IPS DF 6.9 (cell line): Measurements from ENCODE around the gene PDE7B.

Source experiments
- DNase-seq: peaks from one replicate; pipeline ENCODE4 v3.0.0-alpha.2; 2013; ENCODE audit warnings: low read depth, low spot score
- H3K27ac ChIP-seq: one replicate; pipeline ENCODE4 v1.5.1; 2013; ENCODE audit warnings: low read length, control low read depth
- H3K27me3 ChIP-seq: 2 replicates; pipeline ENCODE4 v1.6.1; 2013; ENCODE audit warnings: mild to moderate bottlenecking, low read length; ENCODE audit not compliant: control insufficient read depth, insufficient read depth
- H3K36me3 ChIP-seq: 2 replicates; pipeline ENCODE4 v1.6.1; 2013; ENCODE audit warnings: low read length; ENCODE audit not compliant: control insufficient read depth, insufficient read depth
- H3K4me1 ChIP-seq: 2 replicates; pipeline ENCODE4 v1.6.1; 2013; ENCODE audit warnings: low read length; ENCODE audit not compliant: control insufficient read depth, insufficient read depth
- H3K4me3 ChIP-seq: 2 replicates; pipeline ENCODE4 v1.5.1; 2013; ENCODE audit warnings: mild to moderate bottlenecking, low read length
- H3K9me3 ChIP-seq: 2 replicates; pipeline ENCODE4 v1.6.1; 2013; ENCODE audit warnings: low read length, inconsistent platforms; ENCODE audit not compliant: control insufficient read depth, insufficient read depth
- WGBS: extraction: QIAGEN DNeasy Blood & Tissue Kit; methylation state at CpG from one replicate; pipeline ENCODE4 v1.1.7; 2013; ENCODE audit warnings: mixed read lengths, missing lambda C conversion rate; ENCODE audit not compliant: insufficient read length, insufficient coverage; 5-methylcytosine and 5-hydroxymethylcytosine counted together

Gene PDE7B

GRCh38 chr6:135946674-135947073, 95.2 kb downstream of the PDE7B start:
- H3K27ac ChIP-seq, result no peak overlapping the region
- no peaks in the 10 kb centered on the region for H3K9me3 ChIP-seq
- no peaks in the 10 kb centered on the region for H3K4me1 ChIP-seq
- no peaks in the 10 kb centered on the region for H3K27me3 ChIP-seq
- H3K36me3 ChIP-seq, result no peaks in the 10 kb centered on the region
- H3K4me3 ChIP-seq, result no peak overlapping the region
- WGBS, result no CpG with 5 or more reads among the region's 3 CpGs
- no peak for DNase-seq

- Histone ChIP-seq H3K4me1 (no peaks in the 10 kb centered on the region), H3K36me3 (no peaks in the 10 kb centered on the region), H3K4me3 (no peak overlapping the region), H3K27me3 (no peaks in the 10 kb centered on the region), H3K9me3 (no peaks in the 10 kb centered on the region), H3K27ac (no peak overlapping the region)
- no CpG with 5 or more reads among the region's 7 CpGs for WGBS
- no peak for DNase-seq
Observed at GRCh38 chr6:135950669-135951068, 99.2 kb downstream of the PDE7B start.

GRCh38 chr6:135951169-135951568, 99.7 kb downstream of the PDE7B start:
- no peak overlapping the region for H3K4me3 ChIP-seq

GRCh38 chr6:135953818-135954217, 102.3 kb downstream of the PDE7B start:
- Histone ChIP-seq H3K4me3 (no peak overlapping the region), H3K4me1 (no peaks in the 10 kb centered on the region), H3K36me3 (no peaks in the 10 kb centered on the region), H3K9me3 (no peaks in the 10 kb centered on the region), H3K27ac (no peak overlapping the region), H3K27me3 (no peaks in the 10 kb centered on the region)
- 100% methylated on average over 2 of the region's 5 CpGs for WGBS
- DNase-seq, result no peak

More at GRCh38 chr6:135951169-135951568, 99.7 kb downstream of the PDE7B start:
- no peak for DNase-seq
- H3K27ac ChIP-seq, result no peak overlapping the region
- no peaks in the 10 kb centered on the region for H3K4me1 ChIP-seq
- H3K9me3 ChIP-seq, result no peaks in the 10 kb centered on the region
- H3K36me3 ChIP-seq, result no peaks in the 10 kb centered on the region
- WGBS, result no CpG with 5 or more reads among the region's 1 CpG
- H3K27me3 ChIP-seq, result no peaks in the 10 kb centered on the region

- DNase-seq, result no peak
- no peaks in the 10 kb centered on the region for H3K9me3 ChIP-seq
- no peak overlapping the region for H3K27ac ChIP-seq
- no peak overlapping the region for H3K4me3 ChIP-seq
- no peaks in the 10 kb centered on the region for H3K36me3 ChIP-seq
- no peaks in the 10 kb centered on the region for H3K4me1 ChIP-seq
- no CpG with 5 or more reads among the region's 3 CpGs for WGBS
- no peaks in the 10 kb centered on the region for H3K27me3 ChIP-seq
Observed at GRCh38 chr6:135955099-135955498, 103.6 kb downstream of the PDE7B start.

GRCh38 chr6:135962731-135963130, 111.2 kb downstream of the PDE7B start:
- DNase-seq, result no peak
- no CpG with 5 or more reads among the region's 2 CpGs for WGBS
- Histone ChIP-seq H3K36me3 (no peaks in the 10 kb centered on the region), H3K4me1 (no peaks in the 10 kb centered on the region), H3K27ac (no peak overlapping the region), H3K27me3 (no peaks in the 10 kb centered on the region), H3K9me3 (no peaks in the 10 kb centered on the region), H3K4me3 (no peak overlapping the region)

GRCh38 chr6:135970750-135971149, 119.2 kb downstream of the PDE7B start:
- no peaks in the 10 kb centered on the region for H3K9me3 ChIP-seq
- no CpG with 5 or more reads among the region's 7 CpGs for WGBS

GRCh38 chr6:135971351-135971750, 119.8 kb downstream of the PDE7B start:
- WGBS, result no CpG with 5 or more reads among the region's 3 CpGs
- Histone ChIP-seq H3K27ac (no peak overlapping the region), H3K9me3 (no peaks in the 10 kb centered on the region), H3K4me3 (no peak overlapping the region), H3K4me1 (no peaks in the 10 kb centered on the region), H3K27me3 (no peaks in the 10 kb centered on the region), H3K36me3 (no peaks in the 10 kb centered on the region)
- no peak for DNase-seq

More at GRCh38 chr6:135970750-135971149, 119.2 kb downstream of the PDE7B start:
- Histone ChIP-seq H3K36me3 (no peaks in the 10 kb centered on the region), H3K4me1 (no peaks in the 10 kb centered on the region), H3K27ac (no peak overlapping the region), H3K4me3 (no peak overlapping the region), H3K27me3 (no peaks in the 10 kb centered on the region)
- no peak for DNase-seq

GRCh38 chr6:135972150-135972549, 120.6 kb downstream of the PDE7B start:
- Histone ChIP-seq H3K4me1 (no peaks in the 10 kb centered on the region), H3K9me3 (no peaks in the 10 kb centered on the region), H3K4me3 (no peak overlapping the region), H3K27me3 (no peaks in the 10 kb centered on the region), H3K27ac (no peak overlapping the region), H3K36me3 (no peaks in the 10 kb centered on the region)
- no peak for DNase-seq

GRCh38 chr6:135972586-135972985, 121.1 kb downstream of the PDE7B start:
- no CpG with 5 or more reads among the region's 2 CpGs for WGBS
- no peaks in the 10 kb centered on the region for H3K4me1 ChIP-seq
- no peaks in the 10 kb centered on the region for H3K27me3 ChIP-seq
- H3K4me3 ChIP-seq, result no peak overlapping the region
- H3K36me3 ChIP-seq, result no peaks in the 10 kb centered on the region
- H3K27ac ChIP-seq, result no peak overlapping the region
- DNase-seq, result no peak
- H3K9me3 ChIP-seq, result no peaks in the 10 kb centered on the region

- Histone ChIP-seq H3K4me1 (no peaks in the 10 kb centered on the region), H3K4me3 (no peak overlapping the region), H3K36me3 (no peaks in the 10 kb centered on the region), H3K27me3 (no peaks in the 10 kb centered on the region), H3K9me3 (no peaks in the 10 kb centered on the region), H3K27ac (no peak overlapping the region)
- DNase-seq, result no peak
- WGBS, result no CpG with 5 or more reads among the region's 1 CpG
Observed at GRCh38 chr6:135974426-135974825, 122.9 kb downstream of the PDE7B start.
